ENCODE data around the gene NLN.

NLN gene

DNA sequence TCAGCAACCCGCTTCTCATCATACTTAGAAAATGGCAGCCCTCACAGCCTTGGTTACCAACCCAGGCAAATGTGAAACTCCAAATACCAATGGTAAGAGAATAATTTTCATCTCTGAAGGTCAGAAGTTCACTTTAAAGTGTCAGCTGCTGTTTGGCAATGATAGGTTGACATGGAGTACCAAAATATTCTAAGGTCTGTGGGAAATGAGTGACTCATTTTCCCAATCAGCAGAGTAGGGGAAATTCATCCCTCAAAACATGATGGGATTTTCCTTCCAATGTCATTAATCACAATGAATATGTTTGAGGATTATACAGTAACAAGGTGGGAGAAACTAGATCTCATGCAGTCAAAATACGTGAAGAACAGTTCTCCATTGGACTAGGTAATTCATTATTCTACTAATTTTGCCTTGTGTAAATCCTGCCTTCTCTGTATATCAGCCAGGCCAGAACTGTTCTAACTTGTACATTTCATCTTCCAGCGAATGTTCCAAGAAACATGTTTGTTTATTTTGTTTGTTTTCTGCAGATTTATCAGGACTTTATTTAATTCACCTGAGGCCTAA is 151.3 kb downstream of the NLN start:
- DNase-seq (ENCODE audit: low spot score): no peak
- TF ChIP-seq, protein P1, sequence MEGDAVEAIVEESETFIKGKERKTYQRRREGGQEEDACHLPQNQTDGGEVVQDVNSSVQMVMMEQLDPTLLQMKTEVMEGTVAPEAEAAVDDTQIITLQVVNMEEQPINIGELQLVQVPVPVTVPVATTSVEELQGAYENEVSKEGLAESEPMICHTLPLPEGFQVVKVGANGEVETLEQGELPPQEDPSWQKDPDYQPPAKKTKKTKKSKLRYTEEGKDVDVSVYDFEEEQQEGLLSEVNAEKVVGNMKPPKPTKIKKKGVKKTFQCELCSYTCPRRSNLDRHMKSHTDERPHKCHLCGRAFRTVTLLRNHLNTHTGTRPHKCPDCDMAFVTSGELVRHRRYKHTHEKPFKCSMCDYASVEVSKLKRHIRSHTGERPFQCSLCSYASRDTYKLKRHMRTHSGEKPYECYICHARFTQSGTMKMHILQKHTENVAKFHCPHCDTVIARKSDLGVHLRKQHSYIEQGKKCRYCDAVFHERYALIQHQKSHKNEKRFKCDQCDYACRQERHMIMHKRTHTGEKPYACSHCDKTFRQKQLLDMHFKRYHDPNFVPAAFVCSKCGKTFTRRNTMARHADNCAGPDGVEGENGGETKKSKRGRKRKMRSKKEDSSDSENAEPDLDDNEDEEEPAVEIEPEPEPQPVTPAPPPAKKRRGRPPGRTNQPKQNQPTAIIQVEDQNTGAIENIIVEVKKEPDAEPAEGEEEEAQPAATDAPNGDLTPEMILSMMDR (IDR thresholded peaks at IDR 0.05): no peak
- H3K4me3 ChIP-seq: no peak overlapping the region
- no peak overlapping the region for H3K27ac ChIP-seq

DNA sequence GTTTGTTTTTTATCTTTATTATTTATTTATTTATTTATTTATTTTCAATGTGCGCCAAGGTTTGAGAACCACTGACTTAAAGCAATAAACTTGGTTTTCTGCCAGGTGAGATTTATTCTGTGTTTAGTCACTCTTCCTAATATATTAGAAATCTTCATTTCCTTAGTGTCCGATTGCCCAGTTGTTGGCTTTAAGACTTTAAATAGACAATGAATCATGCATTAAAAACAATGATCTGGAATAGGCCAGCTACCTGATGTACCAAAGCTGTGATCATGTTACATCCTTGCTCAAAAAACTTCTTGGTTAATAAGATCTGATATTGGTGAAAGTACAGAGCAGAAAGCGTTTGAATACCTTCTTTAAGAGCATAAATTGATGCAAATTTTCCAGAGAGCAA is 152.2 kb downstream of the NLN start:
- TF ChIP-seq, protein P1 (IDR thresholded peaks at IDR 0.05): no peak
- Histone ChIP-seq H3K4me3 (no peak overlapping the region), H3K27ac (no peak overlapping the region)
- no peak for DNase-seq (ENCODE audit: low spot score)

DNA sequence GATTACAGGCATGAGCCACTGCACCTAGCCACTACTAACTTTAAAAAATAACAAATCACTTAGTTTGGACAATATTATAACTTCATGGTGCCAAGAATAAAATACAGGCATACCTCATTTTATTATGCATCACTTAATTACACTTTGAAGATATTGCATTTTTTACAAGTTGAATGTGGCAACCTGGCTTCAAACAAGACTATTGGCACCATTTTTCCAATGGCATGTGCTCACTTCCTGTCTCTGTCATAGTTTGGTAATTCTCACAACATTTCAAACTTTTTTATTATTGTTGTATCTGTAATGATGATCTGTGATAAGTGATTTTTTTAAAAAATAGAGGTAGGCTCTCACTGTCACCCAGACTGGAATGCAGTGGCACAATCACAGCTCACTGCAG is 154.5 kb downstream of the NLN start:
- no peak overlapping the region for H3K4me3 ChIP-seq
- TF ChIP-seq, protein P1 (IDR thresholded peaks at IDR 0.05): no peak
- DNase-seq (ENCODE audit: low spot score): no peak
- H3K27ac ChIP-seq: no peak overlapping the region

DNA sequence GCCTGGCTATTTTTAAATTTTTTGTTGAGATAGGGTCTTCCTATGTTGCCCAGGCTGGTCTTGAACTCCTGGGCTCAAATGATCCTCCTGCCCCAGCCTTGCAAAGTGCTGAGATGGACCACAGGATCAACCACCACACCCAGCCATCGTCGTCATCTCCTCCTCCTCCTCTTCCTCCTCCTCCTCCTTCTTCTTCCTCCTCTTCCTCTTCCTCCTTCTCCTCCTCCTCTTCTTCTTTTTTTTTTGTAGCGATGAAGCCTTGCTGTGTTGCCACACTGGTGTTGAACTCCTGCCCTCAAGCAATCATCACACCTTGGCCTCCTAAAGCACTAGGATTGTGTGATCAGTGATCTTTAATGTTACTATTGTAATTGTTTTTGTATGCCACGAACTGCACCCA is 155.0 kb downstream of the NLN start:
- no peak for DNase-seq (ENCODE audit: low spot score)
- TF ChIP-seq, protein P1 (IDR thresholded peaks at IDR 0.05): no peak
- no peak overlapping the region for H3K4me3 ChIP-seq
- no peak overlapping the region for H3K27ac ChIP-seq

Measured in coronary artery (tissue), 2 donors.